NCI-H2107 (cell line): ENCODE measurements around the gene JTB.

ENCODE experiments used
- DNase-seq: peaks from one replicate; lab custom pipeline; 2025; lab: John Stamatoyannopoulos, UW

Gene JTB

GRCh38 chr1:153978274-153978909 lies 918 bp upstream of the JTB start:
- DNase-seq = no peak

- no peak for DNase-seq
Observed at GRCh38 chr1:153976819-153977249, 640 bp downstream of the JTB start.

- DNase-seq = no peak
Observed at GRCh38 chr1:153973525-153973924, 3.9 kb downstream of the JTB start.

- no peak for DNase-seq
Observed at GRCh38 chr1:153973071-153973470, 4.4 kb downstream of the JTB start.

GRCh38 chr1:153970346-153970745 lies 7.1 kb downstream of the JTB start:
- no peak for DNase-seq

- no peak for DNase-seq
Observed at GRCh38 chr1:153968972-153969371, 8.5 kb downstream of the JTB start.

GRCh38 chr1:153968408-153968807 lies 9.1 kb downstream of the JTB start:
- DNase-seq = no peak

GRCh38 chr1:153968000-153968363 lies 9.5 kb downstream of the JTB start:
- DNase-seq = peak; percentile 58

- peak; percentile 96 for DNase-seq
Observed at GRCh38 chr1:153967107-153967999, 10.1 kb downstream of the JTB start, which contains the start of gene CREB3L4. CREB3L4 (plus strand) TSS chr1:153967902; CDS start chr1:153968526, 624 bp downstream.

- DNase-seq = no peak
Observed at GRCh38 chr1:153963850-153964331, 13.6 kb downstream of the JTB start.

GRCh38 chr1:153963030-153963849 lies 14.2 kb downstream of the JTB start, which contains the start of gene SLC39A1:
SLC39A1 (minus strand) TSS chr1:153963537; CDS start chr1:153962715, 822 bp downstream.
- DNase-seq = peak; percentile 94

- DNase-seq = no peak
Observed at GRCh38 chr1:153962088-153963029, 15.1 kb downstream of the JTB start.

- no peak for DNase-seq
Observed at GRCh38 chr1:153961421-153961820, 16.1 kb downstream of the JTB start.

- DNase-seq = no peak
Observed at GRCh38 chr1:153960206-153960605, 17.3 kb downstream of the JTB start.

GRCh38 chr1:153959454-153959853 lies 18.0 kb downstream of the JTB start:
- DNase-seq = no peak

GRCh38 chr1:153958961-153959260 lies 18.6 kb downstream of the JTB start:
- DNase-seq = no peak

GRCh38 chr1:153958111-153958960 lies 19.1 kb downstream of the JTB start, which contains the start of gene CRTC2:
CRTC2 (minus strand) TSS chr1:153958612; CDS start chr1:153958497, 115 bp downstream.
- peak; percentile 99 for DNase-seq

GRCh38 chr1:153957744-153958110 lies 19.7 kb downstream of the JTB start:
- no peak for DNase-seq

GRCh38 chr1:153956997-153957715 lies 20.3 kb downstream of the JTB start:
- no peak for DNase-seq
